Measurements from ENCODE around the gene MYL6.
A peak's percentile ranks its signal among the peaks of the same experiment; 100 is the strongest.

MYL6 gene

DNA sequence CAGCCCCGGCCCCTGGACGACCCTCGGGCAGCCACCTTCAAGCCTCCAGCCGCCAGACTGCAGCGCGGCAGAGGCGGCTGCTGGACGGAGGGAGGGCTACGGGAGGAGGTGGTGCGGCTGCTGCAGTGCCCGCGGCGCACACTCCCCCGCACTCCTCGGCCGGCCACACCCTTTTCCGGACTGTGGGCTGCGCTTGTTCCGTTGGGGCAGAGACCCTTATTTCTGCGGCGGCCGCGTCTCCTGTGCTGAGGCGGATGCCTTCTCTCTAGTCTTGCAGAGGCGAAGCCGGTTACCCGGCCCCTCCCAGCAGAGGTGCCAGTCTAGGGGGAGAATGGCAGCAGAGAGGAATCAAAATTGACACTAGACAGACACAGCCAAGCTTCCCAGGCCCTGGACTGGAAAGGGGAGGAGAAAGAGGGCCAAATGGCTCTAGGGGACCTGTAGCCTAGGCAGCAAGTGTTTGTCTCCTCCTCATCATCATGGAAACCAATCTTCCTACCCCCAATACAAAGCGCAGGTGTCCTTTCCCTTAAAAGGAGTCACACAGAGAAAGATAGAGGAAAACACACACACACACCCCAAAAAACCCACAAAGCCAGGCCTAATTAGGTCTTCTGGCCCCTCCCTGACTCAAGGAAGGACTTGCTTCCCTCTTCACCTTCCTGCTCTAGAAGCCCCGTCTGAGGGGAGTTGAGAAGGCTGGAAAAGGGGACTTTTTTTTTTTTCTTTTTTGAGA lies 28.8 kb upstream of the MYL6 start:
- peak; percentile 66 to 72 for DNase-seq

- no peak for DNase-seq
These were observed 28.1 kb upstream of the MYL6 start for GRCh38 chr12:56129942-56130495.

- no peak for DNase-seq
These were observed 27.3 kb upstream of the MYL6 start for GRCh38 chr12:56130876-56131275.

DNA sequence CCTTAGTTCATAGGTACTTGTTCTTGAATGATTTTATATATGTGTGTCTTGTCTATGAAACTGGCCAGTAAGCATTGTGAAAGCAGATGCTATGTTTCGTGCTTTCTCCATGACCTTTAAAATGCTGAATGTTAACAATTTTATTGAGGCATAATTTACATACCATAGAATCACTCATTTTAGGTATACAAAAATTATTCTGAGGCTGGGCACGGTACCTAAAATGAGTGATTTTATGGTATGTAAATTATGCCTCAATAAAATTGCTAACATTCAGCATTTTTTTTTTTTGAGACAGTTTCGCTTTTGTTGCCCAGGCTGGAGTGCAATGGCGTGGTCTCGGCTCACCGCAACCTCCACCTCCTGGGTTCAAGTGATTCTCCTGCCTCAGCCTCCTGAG lies 23.3 kb upstream of the MYL6 start:
- no peak for DNase-seq

DNA sequence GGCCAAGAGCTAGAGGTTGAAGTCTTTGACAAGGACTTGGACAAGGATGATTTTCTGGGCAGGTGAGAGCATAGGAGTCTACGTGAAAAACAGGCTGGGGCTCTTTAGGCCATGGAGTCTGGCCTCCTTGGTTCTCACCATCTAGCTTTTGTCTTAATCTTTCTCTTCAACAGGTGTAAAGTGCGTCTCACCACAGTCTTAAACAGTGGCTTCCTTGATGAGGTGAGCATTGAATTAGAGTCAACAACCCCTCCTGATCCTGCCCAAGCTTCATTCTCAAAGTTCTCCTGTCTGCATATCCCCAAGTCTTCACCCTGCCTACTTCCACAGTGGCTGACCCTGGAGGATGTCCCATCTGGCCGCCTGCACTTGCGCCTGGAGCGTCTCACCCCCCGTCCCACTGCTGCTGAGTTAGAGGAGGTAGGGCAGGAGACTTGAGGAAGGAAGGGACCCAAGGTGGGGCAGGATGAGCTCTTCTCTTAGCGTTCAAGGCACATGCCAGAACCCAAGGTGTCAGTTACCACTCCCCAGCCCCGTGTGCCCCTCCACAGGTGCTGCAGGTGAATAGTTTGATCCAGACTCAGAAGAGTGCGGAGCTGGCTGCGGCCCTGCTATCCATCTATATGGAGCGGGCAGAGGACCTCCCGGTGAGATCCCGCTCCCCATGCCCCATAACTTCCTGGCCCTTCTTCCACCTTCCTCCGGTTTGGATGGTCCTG lies 20.1 kb upstream of the MYL6 start:
- DNase-seq: no peak

- peak; percentile 24 to 46 for DNase-seq
These were observed 16.0 kb upstream of the MYL6 start for GRCh38 chr12:56141946-56142784.

GRCh38 chr12:56143217-56143616 lies 14.9 kb upstream of the MYL6 start:
- no peak for DNase-seq

GRCh38 chr12:56143870-56144269 lies 14.3 kb upstream of the MYL6 start:
- no peak for DNase-seq

DNA sequence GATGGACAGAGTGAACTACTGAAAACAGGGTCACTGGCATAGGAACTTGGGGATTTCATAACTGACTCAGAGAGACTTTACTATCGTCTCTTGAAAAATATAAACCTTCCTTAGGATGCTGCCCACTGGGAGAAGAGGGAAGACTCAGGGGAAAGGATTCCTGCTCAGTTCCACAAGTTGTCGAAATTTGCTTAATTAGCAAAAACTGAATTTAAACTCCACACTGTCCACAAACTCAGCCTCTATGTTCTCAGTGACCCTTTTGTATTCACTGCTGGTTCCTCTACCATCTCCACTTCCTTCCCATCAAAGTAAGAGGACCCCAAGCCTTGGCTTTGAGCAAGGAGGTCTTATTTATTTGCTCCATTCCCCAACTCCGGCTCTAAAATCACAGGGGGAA lies 12.9 kb upstream of the MYL6 start:
- no peak for DNase-seq

DNA sequence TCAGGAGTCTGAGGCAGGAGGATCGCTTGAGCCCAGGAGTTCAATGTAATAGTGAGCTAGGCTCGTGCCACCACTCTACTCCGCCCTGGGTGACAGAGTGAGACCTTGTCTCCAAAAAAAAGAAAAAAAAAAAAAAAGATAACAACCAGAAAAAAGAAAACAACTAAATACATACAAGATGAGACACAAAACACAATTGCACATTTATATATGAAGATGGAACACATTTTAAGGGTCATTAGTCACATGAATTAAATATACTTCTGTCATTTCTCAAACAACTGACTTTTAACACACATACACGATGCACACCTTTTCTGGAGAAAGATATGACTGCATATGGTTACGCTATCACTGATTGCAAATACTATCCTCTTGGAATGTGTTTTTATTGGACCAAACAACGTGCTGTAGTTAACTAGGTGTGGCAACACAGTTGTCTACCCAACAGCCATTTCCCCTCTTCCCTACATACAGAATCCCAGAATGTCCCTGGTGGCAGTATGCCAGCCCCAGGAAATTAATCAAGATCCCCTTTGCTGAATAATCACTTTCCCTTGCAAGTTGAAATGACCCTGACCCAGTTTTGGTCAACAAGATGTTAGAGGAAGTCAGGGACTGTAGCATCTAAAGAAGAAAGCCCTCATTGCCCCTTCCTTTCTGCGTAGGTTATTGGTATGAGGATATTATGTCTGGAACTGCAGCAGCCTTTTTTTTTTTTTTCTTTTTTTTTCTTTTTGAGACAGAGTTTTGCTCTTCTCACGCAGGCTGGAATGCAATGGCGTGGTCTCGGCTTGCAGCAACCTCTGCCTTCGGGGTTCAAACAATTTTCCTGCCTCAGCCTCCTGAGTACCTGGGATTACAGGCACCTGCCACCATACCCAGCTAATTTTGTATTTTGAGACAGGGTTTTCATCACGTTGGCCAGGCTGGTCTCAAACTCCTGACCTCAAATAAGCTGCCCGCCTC lies 11.4 kb upstream of the MYL6 start:
- DNase-seq: no peak

DNA sequence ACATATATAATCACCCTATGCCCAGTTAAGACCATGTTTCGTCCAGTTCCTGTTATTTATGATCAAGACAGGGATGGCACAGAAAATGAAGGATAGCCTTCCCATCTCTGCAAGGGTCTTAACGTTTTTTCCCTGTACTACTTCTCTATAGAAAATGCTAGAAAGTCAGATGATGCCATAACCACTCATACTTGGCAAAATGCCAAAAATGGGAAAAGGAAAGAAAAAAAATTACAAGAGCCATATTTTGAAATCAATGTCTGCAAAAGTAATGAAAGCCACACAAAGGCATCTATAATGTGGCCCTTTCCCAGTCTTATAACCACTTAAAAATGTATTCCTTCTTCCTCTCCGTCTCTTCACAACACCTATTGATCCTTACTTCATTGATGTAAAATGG lies 7.6 kb upstream of the MYL6 start:
- peak; percentile 33 to 77 for DNase-seq

GRCh38 chr12:56151672-56152131 lies 6.5 kb upstream of the MYL6 start:
- peak; percentile 25 to 37 for DNase-seq

- peak; percentile 93 to 95 for DNase-seq
These were observed 5.9 kb upstream of the MYL6 start, which contains the start of gene MYL6B for GRCh38 chr12:56152132-56152755. MYL6B (plus strand) TSS chr12:56152587; CDS start chr12:56153919, 1,332 bp downstream.

DNA sequence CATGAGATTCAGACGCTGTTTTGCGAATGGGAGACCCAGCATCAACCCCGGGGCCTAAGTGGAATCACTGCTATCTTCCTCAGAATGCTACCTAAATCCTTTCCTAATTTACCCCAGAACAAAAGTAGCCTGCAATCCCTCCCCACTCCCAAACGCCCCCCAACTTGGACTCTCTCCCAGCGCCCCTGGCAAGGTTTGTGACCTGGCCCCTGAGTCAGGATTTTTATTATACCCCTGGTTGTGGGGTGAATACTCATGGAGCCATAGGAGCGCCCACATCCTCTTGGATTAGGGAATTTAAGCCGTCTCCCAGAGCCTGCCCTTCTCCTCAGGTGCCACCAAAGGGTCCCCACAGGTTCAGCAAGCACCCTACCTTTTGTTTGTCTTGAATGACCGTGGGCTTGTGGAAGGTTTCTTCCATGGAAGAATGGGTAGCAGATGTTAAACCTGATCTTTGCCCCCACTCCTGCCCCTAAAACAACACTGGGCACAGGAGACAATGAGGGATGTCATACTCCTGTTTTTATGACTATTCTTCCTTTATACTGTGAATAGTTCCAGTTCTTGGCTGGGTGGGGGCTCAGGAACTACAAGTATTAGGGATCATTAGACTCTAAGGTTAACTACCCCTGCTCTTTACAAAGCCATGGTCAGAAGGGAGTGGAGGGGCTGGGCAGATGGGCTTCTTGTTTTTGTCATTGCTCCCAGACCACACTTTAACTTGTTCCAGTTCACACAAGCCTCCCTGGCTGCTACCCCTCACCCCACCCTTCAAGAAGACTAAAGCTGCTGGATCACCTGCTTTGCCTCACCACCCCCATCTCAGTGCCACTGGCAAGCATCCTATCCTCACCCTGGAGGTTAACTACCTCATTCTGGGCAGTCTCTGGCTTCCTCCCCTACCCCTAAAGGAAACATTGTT lies 5.1 kb upstream of the MYL6 start:
- DNase-seq: no peak

GRCh38 chr12:56153678-56154065 lies 4.5 kb upstream of the MYL6 start:
- no peak for DNase-seq

DNA sequence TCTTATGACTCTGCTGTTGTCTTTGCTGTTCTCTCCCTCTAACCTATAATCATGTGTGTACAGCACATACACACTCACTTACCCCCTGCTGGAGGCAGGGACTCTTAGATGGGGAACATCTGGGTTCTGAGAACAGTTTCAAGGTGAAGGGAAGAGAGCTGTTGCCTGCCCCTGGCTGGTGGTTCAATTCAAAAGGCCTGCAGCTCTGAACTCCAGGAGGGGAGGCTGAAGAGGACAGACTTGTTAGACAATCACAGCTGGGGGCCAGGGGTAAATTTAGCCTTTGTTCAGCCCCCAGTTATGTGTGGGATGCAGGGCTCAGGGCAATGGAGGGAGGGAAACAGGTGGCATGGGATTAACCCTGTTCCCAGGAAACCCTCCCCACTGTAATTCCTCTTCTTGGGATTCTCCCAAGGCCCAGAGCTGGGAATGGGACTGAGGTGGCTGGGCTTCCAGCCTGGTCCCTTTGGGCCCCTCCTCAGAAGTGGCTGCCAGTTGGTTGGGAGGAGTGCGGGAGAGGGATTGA lies 3.9 kb upstream of the MYL6 start:
- no peak for DNase-seq

DNA sequence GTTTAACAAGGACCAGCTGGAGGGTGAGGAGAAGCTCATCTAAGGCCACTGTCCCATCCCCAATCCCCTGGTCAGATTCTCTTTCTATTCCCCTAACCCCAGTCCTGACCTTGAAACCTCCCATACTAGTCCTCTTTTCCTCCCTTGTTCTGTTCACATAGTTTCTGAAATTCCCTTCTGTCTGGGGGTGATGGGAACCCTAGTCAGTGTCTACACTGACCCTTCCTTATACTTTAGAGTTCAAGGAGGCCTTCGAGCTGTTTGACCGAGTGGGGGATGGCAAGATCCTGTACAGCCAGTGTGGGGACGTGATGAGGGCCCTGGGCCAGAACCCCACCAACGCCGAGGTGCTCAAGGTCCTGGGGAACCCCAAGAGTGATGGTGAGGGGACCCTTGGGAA lies 3.3 kb upstream of the MYL6 start:
- no peak for DNase-seq

- DNase-seq: no peak
These were observed 2.8 kb upstream of the MYL6 start for GRCh38 chr12:56155256-56155845.

GRCh38 chr12:56156464-56157200 lies 1.5 kb upstream of the MYL6 start:
- peak in 1 of 2 donors; percentile 5 for DNase-seq

All from inflammatory macrophage (primary cell).